Measurements from ENCODE around the gene ELOVL1. TPM values are rescaled to one million over a fixed set of nuclear protein-coding genes. Genes with fewer than 3 reads are reported as not detected.

ELOVL1 gene
- total RNA-seq, 1 experiment from 2014 or later: 21.6 TPM

GRCh38 chr1:43360616-43361015 is 7.2 kb downstream of the ELOVL1 start:
- Histone ChIP-seq H3K4me1 (ENCODE audit: insufficient read depth, low read length) (peaks cover 6% of the 10 kb centered on the region; the same call in 1 of the 2 replicates), H3T11ph (ENCODE audit: low read length) (no peak overlapping the region), H3K4ac (ENCODE audit: low read depth, low read length) (no peak overlapping the region), H3K9me3 (ENCODE audit: control insufficient read depth, low read depth, low read length) (no peaks in the 10 kb centered on the region), H3K56ac (ENCODE audit: insufficient read length, low read depth, low read length) (no peak overlapping the region), H3K9ac (ENCODE audit: extremely low read depth, insufficient read length, low read length) (no peak overlapping the region), H3K27ac (ENCODE audit: insufficient read length, low read depth, low read length) (no peak overlapping the region), H2AFZ (ENCODE audit: low read length) (no peak overlapping the region), H2BK12ac (ENCODE audit: insufficient read length, low read depth, low read length) (no peak overlapping the region), H2BK20ac (ENCODE audit: low read depth, low read length, poor library complexity, severe bottlenecking) (no peak overlapping the region), H2BK120ac (ENCODE audit: low read depth, low read length, poor library complexity, severe bottlenecking) (no peak overlapping the region), H3K23ac (ENCODE audit: insufficient read length, low read depth, low read length) (no peak overlapping the region), H3K27me3 (ENCODE audit: insufficient read depth, low read length) (no peaks in the 10 kb centered on the region), H2BK5ac (ENCODE audit: insufficient read length, low read length) (no peak overlapping the region), H3K79me1 (ENCODE audit: insufficient read depth, low read depth, low read length, poor library complexity, severe bottlenecking) (peaks cover 14% of the 10 kb centered on the region), H4K91ac (ENCODE audit: insufficient read length, low read depth, low read length) (no peak overlapping the region), H4K5ac (ENCODE audit: insufficient read length, low read depth, low read length) (no peak overlapping the region), H4K20me1 (ENCODE audit: control insufficient read depth, insufficient read depth, insufficient read length) (no peaks in the 10 kb centered on the region), H3K18ac (ENCODE audit: insufficient read length, low read depth, low read length) (no peak overlapping the region), H2BK15ac (ENCODE audit: low read depth, low read length) (no peak overlapping the region), H3K14ac (ENCODE audit: insufficient read depth, low read length) (no peak overlapping the region), H4K8ac (replicated peaks; ENCODE audit: insufficient read length, low read depth, low read length) (no peak overlapping the region), H3K23me2 (ENCODE audit: insufficient read length, low read depth, low read length, poor library complexity, severe bottlenecking) (peaks cover 5% of the 10 kb centered on the region), H3K4me2 (ENCODE audit: insufficient read depth, insufficient read length, low read length) (peak overlapping the region; percentile 95), H3K79me2 (ENCODE audit: insufficient read depth, low read length) (peaks cover 15% of the 10 kb centered on the region; the same call in 1 of the 2 replicates), H2AK5ac (ENCODE audit: insufficient read length, low read length) (no peak overlapping the region)
- H3K9me3 Mint-ChIP-seq: no peaks in the 10 kb centered on the region; a peak in 2 of 5 replicates
- DNase-seq: no peak
- peaks cover 32 to 42% of the 10 kb centered on the region in 2 experiments for H3K4me1 Mint-ChIP-seq
- H3K4me3 Mint-ChIP-seq: peak overlapping the region; percentile 91 to 92
- no peaks in the 10 kb centered on the region for H3K27me3 Mint-ChIP-seq (ENCODE audit: low read depth)
- no CpG with 5 or more reads among the region's 4 CpGs for WGBS (ENCODE audit: extremely low coverage, insufficient read length, low lambda C conversion rate)
- H3K36me3 Mint-ChIP-seq (ENCODE audit: insufficient read depth in 1 of 3, low read depth in 3 of 3): peaks cover 50 to 67% (median 56%) of the 10 kb centered on the region in 3 experiments
- TF ChIP-seq, protein P1, sequence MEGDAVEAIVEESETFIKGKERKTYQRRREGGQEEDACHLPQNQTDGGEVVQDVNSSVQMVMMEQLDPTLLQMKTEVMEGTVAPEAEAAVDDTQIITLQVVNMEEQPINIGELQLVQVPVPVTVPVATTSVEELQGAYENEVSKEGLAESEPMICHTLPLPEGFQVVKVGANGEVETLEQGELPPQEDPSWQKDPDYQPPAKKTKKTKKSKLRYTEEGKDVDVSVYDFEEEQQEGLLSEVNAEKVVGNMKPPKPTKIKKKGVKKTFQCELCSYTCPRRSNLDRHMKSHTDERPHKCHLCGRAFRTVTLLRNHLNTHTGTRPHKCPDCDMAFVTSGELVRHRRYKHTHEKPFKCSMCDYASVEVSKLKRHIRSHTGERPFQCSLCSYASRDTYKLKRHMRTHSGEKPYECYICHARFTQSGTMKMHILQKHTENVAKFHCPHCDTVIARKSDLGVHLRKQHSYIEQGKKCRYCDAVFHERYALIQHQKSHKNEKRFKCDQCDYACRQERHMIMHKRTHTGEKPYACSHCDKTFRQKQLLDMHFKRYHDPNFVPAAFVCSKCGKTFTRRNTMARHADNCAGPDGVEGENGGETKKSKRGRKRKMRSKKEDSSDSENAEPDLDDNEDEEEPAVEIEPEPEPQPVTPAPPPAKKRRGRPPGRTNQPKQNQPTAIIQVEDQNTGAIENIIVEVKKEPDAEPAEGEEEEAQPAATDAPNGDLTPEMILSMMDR (conservative IDR thresholded peaks at IDR 0.05): no peak
- H3K27ac Mint-ChIP-seq: peak overlapping the region in 1 of 3 experiments; percentile 43; a peak in 3 of 7 replicates
